Panc1 (cell line): ENCODE measurements around the gene SPARC. TPM values are rescaled to one million over a fixed set of nuclear protein-coding genes. Genes with fewer than 3 reads are reported as not detected.

Source experiments
- ATAC-seq: fragments of 200-7000 bp; cut with Tn5 transposase; 2 replicates; pipeline ENCODE4 v1.9.1; 2020; ENCODE audit warnings: mild to moderate bottlenecking, moderate library complexity
- BruUV-seq: library from RNA; stranded (reverse); fragments of 400-500 nt; replicated peaks from 2 replicates; lab custom pipeline; 2021; lab: Mats Ljungman, UMichigan
- CTCF ChIA-PET: fragments of 300-600 bp; sonication (Branson Sonifier 250); formaldehyde crosslinking; loops from one replicate; lab custom pipeline; 2022; ENCODE audit warnings: antibody characterized with exemption; lab: Charles Lee
- POLR2A ChIA-PET: fragments of 300-600 bp; sonication (Branson Sonifier 250); formaldehyde crosslinking; loops from one replicate; lab custom pipeline; 2022; ENCODE audit warnings: antibody characterized with exemption; lab: Charles Lee
- DNase-seq: peaks from one replicate; pipeline ENCODE4 v3.0.0-alpha.2; 2010; ENCODE audit warnings: low read depth, low spot score
- H3K27ac ChIP-seq: 2 replicates; pipeline ENCODE4 v1.5.1; 2011; ENCODE audit warnings: mild to moderate bottlenecking, low read length, inconsistent platforms
- H3K27me3 ChIP-seq: fragments of 200-500 bp; sonication (Bioruptor generic); 2 replicates; pipeline ENCODE4 v1.6.0; 2014; ENCODE audit warnings: low read length, inconsistent platforms; ENCODE audit not compliant: control insufficient read depth, insufficient read depth
- H3K36me3 ChIP-seq: fragments of 200-500 bp; sonication (Bioruptor generic); 2 replicates; pipeline ENCODE4 v1.5.1; 2014; ENCODE audit warnings: inconsistent platforms, mild to moderate bottlenecking, low read length, moderate library complexity; ENCODE audit not compliant: control insufficient read depth, insufficient read depth
- H3K4me1 ChIP-seq: 2 replicates; pipeline ENCODE4 v1.5.1; 2011; ENCODE audit warnings: inconsistent platforms, mild to moderate bottlenecking, low read length, moderate library complexity; ENCODE audit not compliant: control insufficient read depth, insufficient read depth
- H3K4me3 ChIP-seq, 2 experiments: 2 replicates each; pipeline ENCODE4 v1.5.1; 2011 to 2012; ENCODE audit warnings: low read depth in 2 of 2, low read length in 2 of 2, mild to moderate bottlenecking in 2 of 2, inconsistent platforms in 1 of 2, moderate library complexity in 1 of 2
- H3K9me3 ChIP-seq: fragments of 200-500 bp; sonication (Bioruptor generic); 2 replicates; pipeline ENCODE4 v1.5.1; 2014; ENCODE audit warnings: low read depth, mild to moderate bottlenecking, inconsistent platforms, low read length, moderate library complexity; ENCODE audit not compliant: control insufficient read depth, insufficient read depth
- CTCF ChIP-seq: fragments of 450-650 bp; IDR thresholded peaks from 2 replicates; pipeline ENCODE4 v1.5.1; 2017; ENCODE audit warnings: mild to moderate bottlenecking
- POLR2AphosphoS5 ChIP-seq: IDR thresholded peaks from 2 replicates; pipeline ENCODE4 v1.6.1; 2012; ENCODE audit warnings: mild to moderate bottlenecking, low read depth, low read length, moderate library complexity
- REST ChIP-seq, 2 experiments: IDR thresholded peaks; 2 replicates each; pipeline ENCODE4 v1.6.1; 2011 to 2012; ENCODE audit warnings: low read depth in 2 of 2, control low read depth in 1 of 2, low read length in 1 of 2, mild to moderate bottlenecking in 1 of 2, moderate library complexity in 1 of 2; ENCODE audit not compliant: insufficient read depth in 1 of 2
- SIN3A ChIP-seq: IDR thresholded peaks from 2 replicates; pipeline ENCODE4 v1.6.1; 2012; ENCODE audit warnings: low read depth, mild to moderate bottlenecking, low read length, moderate library complexity, borderline replicate concordance; ENCODE audit not compliant: insufficient read depth
- TCF7L2 ChIP-seq: IDR thresholded peaks from 2 replicates; pipeline ENCODE4 v1.6.1; 2011; ENCODE audit warnings: mild to moderate bottlenecking, low read depth, low read length, inconsistent platforms
- in situ Hi-C: cut with HindIII; loops from 2 replicates; pipeline ENCODE4 v1.10.0; 2016; ENCODE audit warnings: low sequenced_read_pairs, low pct_unique_long_range_greater_than_20kb
- intact Hi-C: fragments of 100-400 bp; cut with micrococcal nuclease; formaldehyde crosslinking; loops from one replicate; pipeline ENCODE4 v1.10.0; 2022; ENCODE audit not compliant: unreplicated experiment
- total RNA-seq: library from RNA; stranded (reverse); gene quantifications from one replicate; pipeline ENCODE4 v1.2.1, GENCODE V29; 2021; ENCODE audit not compliant: unreplicated experiment

SPARC gene
- total RNA-seq, 1 experiment from 2014 or later = 228 TPM

DNA sequence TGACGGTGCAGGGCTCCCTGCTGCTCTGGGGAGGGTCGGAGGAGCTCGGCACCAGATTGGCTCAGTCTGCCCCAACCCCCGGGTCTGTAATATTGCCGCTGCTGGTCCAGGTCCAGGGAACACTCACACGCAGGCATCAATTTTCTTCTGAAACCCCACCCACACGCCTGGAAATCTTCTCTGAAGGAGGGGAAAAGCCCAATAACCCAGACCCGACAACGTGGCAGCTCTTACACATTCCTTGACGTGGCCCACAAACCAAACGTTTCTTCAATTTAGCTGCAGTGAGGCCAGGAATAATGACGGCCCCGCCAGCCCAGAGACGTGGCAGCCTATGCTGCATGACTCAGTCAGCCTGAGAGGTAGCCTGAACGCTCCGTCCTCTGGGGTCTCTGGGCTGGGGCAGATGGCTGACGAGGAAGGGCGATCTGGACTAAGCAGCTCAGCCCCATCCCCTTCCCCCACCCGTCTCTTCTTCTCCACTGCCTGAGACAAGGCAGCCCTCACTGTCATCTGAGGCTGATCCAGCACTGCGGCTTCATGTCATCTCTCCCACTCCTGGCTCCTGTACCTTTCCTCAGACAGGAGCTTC lies 9.9 kb upstream of the SPARC start:
- peak overlapping the region; percentile 72 for H3K27ac ChIP-seq

GRCh38 chr5:151695464-151695863 lies 8.7 kb upstream of the SPARC start:
- CTCF ChIA-PET = no interaction called here
- H3K4me3 ChIP-seq = no peak overlapping the region
- DNase-seq (no peak), ATAC-seq (no peak)
- POLR2A ChIA-PET = no interaction called here
- TF ChIP-seq REST (IDR thresholded peaks at IDR 0.05; ENCODE audit: insufficient read depth in 1 of 2, low read depth in 2 of 2, low read length in 1 of 2) (no peak), SIN3A (no peak), TCF7L2 (no peak), POLR2AphosphoS5 (no peak), CTCF (no peak)
- H3K27ac ChIP-seq = peak overlapping the region; percentile 72
- peaks cover 45% of the 10 kb centered on the region for H3K4me1 ChIP-seq
- in situ Hi-C loops = no loop called here
- H3K9me3 ChIP-seq = no peaks in the 10 kb centered on the region
- H3K36me3 ChIP-seq = no peaks in the 10 kb centered on the region
- H3K27me3 ChIP-seq = no peaks in the 10 kb centered on the region
- BruUV-seq = no TSS peak
- intact Hi-C loops = no loop called here

More for the DNA sequence above, 9.9 kb upstream of the SPARC start:
- no TSS peak for BruUV-seq
- ChIA-PET POLR2A (no interaction called here), CTCF (interaction anchor here (0.6 kb wide), 1 partner anchor 1203 kb away, joined by 11 read pairs; no protein-coding TSS in a partner anchor)
- TF ChIP-seq TCF7L2 (no peak), CTCF (no peak), SIN3A (no peak), POLR2AphosphoS5 (no peak), REST (IDR thresholded peaks at IDR 0.05; ENCODE audit: insufficient read depth in 1 of 2, low read depth in 2 of 2, low read length in 1 of 2) (no peak)
- H3K36me3 ChIP-seq = no peaks in the 10 kb centered on the region
- intact Hi-C loops = no loop called here
- H3K27me3 ChIP-seq = no peaks in the 10 kb centered on the region
- no peak for DNase-seq
- H3K4me3 ChIP-seq = peak overlapping the region in 1 of 2 experiments; percentile 7; a peak in 1 of 4 replicates
- in situ Hi-C loops = no loop called here
- no peaks in the 10 kb centered on the region for H3K9me3 ChIP-seq
- peak; percentile 42 for ATAC-seq
- peaks cover 51% of the 10 kb centered on the region for H3K4me1 ChIP-seq
